Spleen (tissue), 7 donors: ENCODE data around the gene RPL23.

Source experiments
- POLR2A ChIP-seq, 3 donors: fragments of 450-650 bp; IDR thresholded peaks; one replicate each; pipeline ENCODE4 v1.5.1; 2017; ENCODE audit warnings: antibody characterized with exemption in 3 of 3, mild to moderate bottlenecking in 1 of 3
- TF ChIP-seq, protein P1 (sequence below), 11 experiments: fragments of 200-600 bp in 7 of 11; fragments of 450-650 bp in 4 of 11; sonication (generic) in 4 of 11; IDR thresholded peaks in 8 of 11; conservative IDR thresholded peaks in 3 of 11; 1 replicate in 7 of 11; 2 replicates in 4 of 11; pipeline versions ENCODE4 v1.4.0 to v1.8.0; 2016 to 2021; ENCODE audit warnings: antibody characterized with exemption in 11 of 11, inconsistent platforms in 4 of 11, mild to moderate bottlenecking in 1 of 11
- donor health status: DM: no; HTN: no; CAD: no; lungs with moderate emphysema.
- donor health status: DM: no; HTN: no; CAD: no.
- donor health status: DM: no; HTN: no; CAD: no.

DNA sequence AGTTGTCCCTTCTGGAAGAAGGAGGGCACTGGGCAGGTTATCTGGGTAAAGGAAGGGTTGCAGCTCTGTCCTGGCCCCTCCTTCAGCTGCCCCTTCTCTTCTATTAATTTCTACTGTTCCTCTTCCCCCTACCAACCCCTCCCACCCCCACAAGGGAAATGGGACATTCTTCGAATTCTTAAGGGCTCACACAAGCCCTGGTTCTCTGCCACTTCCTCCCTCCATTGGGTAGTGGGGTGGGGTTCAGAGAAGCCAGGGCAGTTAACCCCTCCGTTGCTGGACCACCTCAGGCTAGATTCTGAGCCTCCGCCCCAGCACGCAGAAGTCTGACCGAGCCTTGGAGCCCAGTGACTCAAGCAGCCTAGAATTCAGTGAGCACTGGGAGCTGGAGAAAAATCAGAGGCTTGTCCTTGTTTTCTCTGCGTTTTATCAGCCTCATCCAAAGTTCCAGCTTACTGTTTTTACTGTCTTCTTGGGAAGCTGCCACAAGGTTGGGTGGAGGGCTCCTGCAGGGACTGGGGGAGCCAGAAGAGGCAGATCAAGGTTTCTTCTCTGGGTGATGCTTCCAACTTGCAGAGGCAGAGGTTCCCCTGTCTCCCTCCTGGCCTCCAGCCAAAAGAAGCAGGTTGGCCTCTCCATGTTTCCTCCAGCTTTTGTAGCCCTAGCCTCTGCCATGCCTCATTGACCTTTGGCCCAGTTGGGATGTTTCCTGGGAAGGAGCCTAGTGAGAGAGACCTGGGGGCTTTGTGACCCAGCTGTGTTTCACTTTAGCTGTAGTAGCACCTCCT is 26.6 kb upstream of the RPL23 start:
- TF ChIP-seq, protein P1, sequence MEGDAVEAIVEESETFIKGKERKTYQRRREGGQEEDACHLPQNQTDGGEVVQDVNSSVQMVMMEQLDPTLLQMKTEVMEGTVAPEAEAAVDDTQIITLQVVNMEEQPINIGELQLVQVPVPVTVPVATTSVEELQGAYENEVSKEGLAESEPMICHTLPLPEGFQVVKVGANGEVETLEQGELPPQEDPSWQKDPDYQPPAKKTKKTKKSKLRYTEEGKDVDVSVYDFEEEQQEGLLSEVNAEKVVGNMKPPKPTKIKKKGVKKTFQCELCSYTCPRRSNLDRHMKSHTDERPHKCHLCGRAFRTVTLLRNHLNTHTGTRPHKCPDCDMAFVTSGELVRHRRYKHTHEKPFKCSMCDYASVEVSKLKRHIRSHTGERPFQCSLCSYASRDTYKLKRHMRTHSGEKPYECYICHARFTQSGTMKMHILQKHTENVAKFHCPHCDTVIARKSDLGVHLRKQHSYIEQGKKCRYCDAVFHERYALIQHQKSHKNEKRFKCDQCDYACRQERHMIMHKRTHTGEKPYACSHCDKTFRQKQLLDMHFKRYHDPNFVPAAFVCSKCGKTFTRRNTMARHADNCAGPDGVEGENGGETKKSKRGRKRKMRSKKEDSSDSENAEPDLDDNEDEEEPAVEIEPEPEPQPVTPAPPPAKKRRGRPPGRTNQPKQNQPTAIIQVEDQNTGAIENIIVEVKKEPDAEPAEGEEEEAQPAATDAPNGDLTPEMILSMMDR (IDR thresholded peaks at IDR 0.05 in 8 of 11, conservative IDR thresholded peaks at IDR 0.05 in 3 of 11): no peak
- no peak for TF ChIP-seq POLR2A (IDR thresholded peaks at IDR 0.05)
